Measurements from ENCODE around the gene DDX56.

Gene DDX56

GRCh38 chr7:44574287-44574872 is 672 bp upstream of the DDX56 start:
- no peaks in the 10 kb centered on the region for H3K27me3 ChIP-seq (ENCODE audit: insufficient read depth, poor library complexity, severe bottlenecking)
- ATAC-seq (ENCODE audit: low read depth): no peak
- H3K9me3 ChIP-seq (ENCODE audit: severe bottlenecking): no peaks in the 10 kb centered on the region
- peak overlapping the region; percentile 47 for H3K27ac ChIP-seq (ENCODE audit: poor library complexity, severe bottlenecking)
- no peak for DNase-seq (ENCODE audit: low spot score)
- H3K36me3 ChIP-seq (ENCODE audit: low read depth): peaks cover 67% of the 10 kb centered on the region
- no peaks in the 10 kb centered on the region for H3K4me1 ChIP-seq (ENCODE audit: insufficient read depth, poor library complexity, severe bottlenecking)
- no peak for TF ChIP-seq CTCF (IDR thresholded peaks at IDR 0.05; ENCODE audit: poor library complexity, severe bottlenecking)
- H3K4me3 ChIP-seq (ENCODE audit: severe bottlenecking): peak overlapping the region; percentile 86

- no peak overlapping the region for H3K27ac ChIP-seq (ENCODE audit: poor library complexity, severe bottlenecking)
- H3K36me3 ChIP-seq (ENCODE audit: low read depth): peaks cover 70% of the 10 kb centered on the region
- DNase-seq (ENCODE audit: low spot score) (no peak), ATAC-seq (ENCODE audit: low read depth) (no peak)
- no peak for TF ChIP-seq CTCF (IDR thresholded peaks at IDR 0.05; ENCODE audit: poor library complexity, severe bottlenecking)
- H3K9me3 ChIP-seq (ENCODE audit: severe bottlenecking): no peaks in the 10 kb centered on the region
- H3K27me3 ChIP-seq (ENCODE audit: insufficient read depth, poor library complexity, severe bottlenecking): no peaks in the 10 kb centered on the region
- no peaks in the 10 kb centered on the region for H3K4me1 ChIP-seq (ENCODE audit: insufficient read depth, poor library complexity, severe bottlenecking)
- peak overlapping the region; percentile 86 for H3K4me3 ChIP-seq (ENCODE audit: severe bottlenecking)
These were observed 937 bp downstream of the DDX56 start for GRCh38 chr7:44572771-44573170.

- no peak for TF ChIP-seq CTCF (IDR thresholded peaks at IDR 0.05; ENCODE audit: poor library complexity, severe bottlenecking)
- H3K36me3 ChIP-seq (ENCODE audit: low read depth): peaks cover 81% of the 10 kb centered on the region
- no peak for ATAC-seq (ENCODE audit: low read depth)
These were observed 3.7 kb downstream of the DDX56 start for GRCh38 chr7:44569959-44570358.

GRCh38 chr7:44568771-44569560 is 4.7 kb downstream of the DDX56 start:
- Histone ChIP-seq H3K9me3 (ENCODE audit: severe bottlenecking) (no peaks in the 10 kb centered on the region), H3K27me3 (ENCODE audit: insufficient read depth, poor library complexity, severe bottlenecking) (no peaks in the 10 kb centered on the region), H3K4me1 (ENCODE audit: insufficient read depth, poor library complexity, severe bottlenecking) (no peaks in the 10 kb centered on the region), H3K27ac (ENCODE audit: poor library complexity, severe bottlenecking) (no peak overlapping the region), H3K36me3 (ENCODE audit: low read depth) (peaks cover 91% of the 10 kb centered on the region), H3K4me3 (ENCODE audit: severe bottlenecking) (no peak overlapping the region)
- TF ChIP-seq CTCF (IDR thresholded peaks at IDR 0.05; ENCODE audit: poor library complexity, severe bottlenecking): no peak
- ATAC-seq (ENCODE audit: low read depth): no peak
- no peak for DNase-seq (ENCODE audit: low spot score)

More at GRCh38 chr7:44569959-44570358, 3.7 kb downstream of the DDX56 start:
- no peak for DNase-seq (ENCODE audit: low spot score)
- Histone ChIP-seq H3K27ac (ENCODE audit: poor library complexity, severe bottlenecking) (no peak overlapping the region), H3K27me3 (ENCODE audit: insufficient read depth, poor library complexity, severe bottlenecking) (no peaks in the 10 kb centered on the region), H3K4me1 (ENCODE audit: insufficient read depth, poor library complexity, severe bottlenecking) (no peaks in the 10 kb centered on the region), H3K4me3 (ENCODE audit: severe bottlenecking) (no peak overlapping the region), H3K9me3 (ENCODE audit: severe bottlenecking) (no peaks in the 10 kb centered on the region)

GRCh38 chr7:44567884-44568283 is 5.8 kb downstream of the DDX56 start:
- ATAC-seq (ENCODE audit: low read depth): no peak
- Histone ChIP-seq H3K4me1 (ENCODE audit: insufficient read depth, poor library complexity, severe bottlenecking) (no peaks in the 10 kb centered on the region), H3K9me3 (ENCODE audit: severe bottlenecking) (no peaks in the 10 kb centered on the region), H3K4me3 (ENCODE audit: severe bottlenecking) (no peak overlapping the region), H3K36me3 (ENCODE audit: low read depth) (peaks cover 85% of the 10 kb centered on the region), H3K27me3 (ENCODE audit: insufficient read depth, poor library complexity, severe bottlenecking) (no peaks in the 10 kb centered on the region), H3K27ac (ENCODE audit: poor library complexity, severe bottlenecking) (no peak overlapping the region)
- no peak for DNase-seq (ENCODE audit: low spot score)
- TF ChIP-seq CTCF (IDR thresholded peaks at IDR 0.05; ENCODE audit: poor library complexity, severe bottlenecking): no peak

Measured in RWPE2 (cell line).